Spleen (tissue), 11 donors: ENCODE data around the gene AQP2. TPM values are rescaled to one million over a fixed set of nuclear protein-coding genes. Genes with fewer than 3 reads are reported as not detected.

ENCODE experiments used
- DNase-seq: peaks from one replicate; pipeline ENCODE4 v3.0.0-alpha.2; 2020
- H3K27ac ChIP-seq, 8 donors: fragments of 200-600 bp; sonication (generic) in 7 of 8; 1 replicate in 4 of 8; 2 replicates in 4 of 8; pipeline versions ENCODE4 v1.5.0 to v1.8.0; 2016 to 2021; ENCODE audit warnings: inconsistent platforms in 4 of 8, mild to moderate bottlenecking in 4 of 8, moderate library complexity in 1 of 8
- H3K27me3 ChIP-seq, 7 donors: fragments of 200-600 bp; sonication (generic) in 6 of 7; replicated peaks in 1 of 7; 1 replicate in 4 of 7; 2 replicates in 3 of 7; pipeline versions ENCODE4 v1.5.0 to v1.8.0; 2016 to 2021; ENCODE audit warnings: inconsistent platforms in 3 of 7, mild to moderate bottlenecking in 1 of 7
- H3K36me3 ChIP-seq, 6 donors: fragments of 200-600 bp; sonication (generic) in 5 of 6; 1 replicate in 4 of 6; 2 replicates in 2 of 6; pipeline versions ENCODE4 v1.5.0 to v1.8.0; 2016 to 2021; ENCODE audit warnings: inconsistent platforms in 2 of 6
- H3K4me1 ChIP-seq, 6 donors: fragments of 200-600 bp; sonication (generic) in 5 of 6; 1 replicate in 3 of 6; 2 replicates in 3 of 6; pipeline versions ENCODE4 v1.5.0 to v1.8.0; 2016 to 2021; ENCODE audit warnings: inconsistent platforms in 3 of 6
- H3K4me3 ChIP-seq, 8 donors: fragments of 200-600 bp; sonication (generic) in 7 of 8; 1 replicate in 4 of 8; 2 replicates in 4 of 8; pipeline versions ENCODE4 v1.5.0 to v1.8.0; 2016 to 2021; ENCODE audit warnings: inconsistent platforms in 4 of 8, mild to moderate bottlenecking in 4 of 8, moderate library complexity in 2 of 8
- H3K9me3 ChIP-seq, 8 donors: fragments of 200-600 bp; sonication (generic) in 7 of 8; 1 replicate in 4 of 8; 2 replicates in 4 of 8; pipeline versions ENCODE4 v1.5.0 to v1.8.0; 2016 to 2021; ENCODE audit warnings: inconsistent platforms in 4 of 8
- POLR2A ChIP-seq, 3 donors: fragments of 450-650 bp; IDR thresholded peaks; one replicate each; pipeline ENCODE4 v1.5.1; 2017; ENCODE audit warnings: antibody characterized with exemption in 3 of 3, mild to moderate bottlenecking in 1 of 3
- POLR2AphosphoS5 ChIP-seq, 3 donors: sonication (generic); formaldehyde crosslinking; IDR thresholded peaks; one replicate each; pipeline ENCODE4 v1.5.1; 2017; ENCODE audit warnings: antibody characterized with exemption in 3 of 3
- WGBS, 5 donors: extraction: QIAGEN DNeasy Blood & Tissue Kit in 3 of 5; methylation state at CpG; one replicate each; pipeline versions ENCODE4 v1.1.5 to v1.1.7; 2013 to 2018; 5-methylcytosine and 5-hydroxymethylcytosine counted together
- intact Hi-C: fragments of 100-400 bp; cut with DNase I; formaldehyde crosslinking; loops from one replicate; pipeline ENCODE4 v1.15.0; 2023; ENCODE audit warnings: low total_unique reads
- polyA plus RNA-seq, 3 donors: library from polyadenylated mRNA; stranded (reverse); fragments of 200-250 nt; gene quantifications; one replicate each; pipeline ENCODE4 v1.2.1, GENCODE V29; 2013
- total RNA-seq, 7 donors: library from RNA; depleted of rRNA in 3 of 7; stranded (reverse); fragments of >200 nt in 3 of 7; fragmentation: NEBNext Ultra II Directional in 4 of 7; extraction: Animal tissue kit (Norgen Biotek cat#: 25700) in 4 of 7; gene quantifications; one replicate each; pipeline versions ENCODE4 v1.1.0 to v1.2.1, GENCODE V29; 2016 to 2021
- TF ChIP-seq, protein P1 (sequence below), 11 experiments: fragments of 200-600 bp in 7 of 11; fragments of 450-650 bp in 4 of 11; sonication (generic) in 4 of 11; IDR thresholded peaks in 8 of 11; conservative IDR thresholded peaks in 3 of 11; 1 replicate in 7 of 11; 2 replicates in 4 of 11; pipeline versions ENCODE4 v1.4.0 to v1.8.0; 2016 to 2021; ENCODE audit warnings: antibody characterized with exemption in 11 of 11, inconsistent platforms in 4 of 11, mild to moderate bottlenecking in 1 of 11
- donor health status: healthy with polysubstance abuse.
- donor health status: DM: no; HTN: no; CAD: no; lungs with moderate emphysema.
- donor health status: DM: no; HTN: no; CAD: no.
- donor health status: Bipolar disorder and iron deficiency.
- donor health status: healthy.
- donor health status: DM: no; HTN: no; CAD: no.
- donor health status: DM: yes; HTN: yes; CAD: no.

The AQP2 gene
- total and polyA plus RNA-seq, 10 donors: not detected

DNA sequence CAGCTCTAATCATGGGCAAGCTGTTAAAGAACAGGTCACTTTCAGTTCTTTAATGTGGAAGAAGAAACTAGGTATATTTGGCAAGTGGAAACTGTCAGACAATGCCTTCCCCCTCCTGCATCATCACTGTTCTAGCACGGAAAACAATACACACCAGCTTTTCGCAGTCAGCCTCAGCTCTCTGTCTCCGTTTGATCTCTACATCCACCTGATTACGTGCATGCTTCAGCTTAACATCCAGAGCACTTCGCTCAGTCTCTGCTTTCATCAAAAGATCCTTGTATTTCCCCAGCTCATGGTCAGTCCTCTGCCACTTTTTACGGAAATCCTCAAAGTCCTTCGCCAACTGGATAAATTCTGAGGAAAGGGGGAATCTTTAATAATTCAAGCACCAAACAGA is 55.7 kb downstream of the AQP2 start:
- no peak overlapping the region for H3K27ac ChIP-seq
- intact Hi-C loops: no loop called here
- 88 to 95% (median 93%) methylated on average over 7 of the region's 7 CpGs for WGBS, 5 donors

DNA sequence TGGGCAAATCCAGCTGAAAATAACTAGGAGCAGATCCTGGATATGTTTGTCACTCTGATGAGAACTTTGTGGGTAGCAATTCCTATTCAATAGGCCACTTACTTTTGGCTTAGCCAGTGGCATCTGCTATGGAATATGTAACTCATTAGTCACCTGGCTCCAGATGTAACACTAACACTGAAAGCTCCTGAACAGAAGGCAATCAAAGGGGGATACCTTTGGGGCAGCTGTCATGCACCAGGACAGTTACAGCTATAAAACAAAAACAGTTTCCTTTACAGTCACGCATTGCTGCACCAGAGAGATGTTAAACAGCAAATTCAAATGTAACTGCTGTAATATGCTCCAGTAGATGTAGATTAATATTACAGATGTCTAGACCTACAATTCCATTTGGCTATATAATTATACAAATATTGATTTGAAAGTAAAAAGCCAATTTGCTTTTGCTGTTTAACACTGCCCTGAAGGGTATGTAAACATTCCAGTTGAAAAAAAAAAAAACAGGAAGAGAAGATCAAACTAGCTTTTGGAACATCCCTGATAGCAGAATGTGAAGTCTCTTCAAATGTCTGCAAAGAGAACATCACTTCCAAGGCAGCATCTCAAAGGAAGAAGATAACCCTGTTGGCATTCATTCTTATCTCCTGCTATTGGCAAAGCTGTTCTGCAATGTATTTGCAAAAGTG is 56.4 kb downstream of the AQP2 start:
- intact Hi-C loops: no loop called here
- TF ChIP-seq POLR2A (IDR thresholded peaks at IDR 0.05): no peak
- TF ChIP-seq, protein P1, sequence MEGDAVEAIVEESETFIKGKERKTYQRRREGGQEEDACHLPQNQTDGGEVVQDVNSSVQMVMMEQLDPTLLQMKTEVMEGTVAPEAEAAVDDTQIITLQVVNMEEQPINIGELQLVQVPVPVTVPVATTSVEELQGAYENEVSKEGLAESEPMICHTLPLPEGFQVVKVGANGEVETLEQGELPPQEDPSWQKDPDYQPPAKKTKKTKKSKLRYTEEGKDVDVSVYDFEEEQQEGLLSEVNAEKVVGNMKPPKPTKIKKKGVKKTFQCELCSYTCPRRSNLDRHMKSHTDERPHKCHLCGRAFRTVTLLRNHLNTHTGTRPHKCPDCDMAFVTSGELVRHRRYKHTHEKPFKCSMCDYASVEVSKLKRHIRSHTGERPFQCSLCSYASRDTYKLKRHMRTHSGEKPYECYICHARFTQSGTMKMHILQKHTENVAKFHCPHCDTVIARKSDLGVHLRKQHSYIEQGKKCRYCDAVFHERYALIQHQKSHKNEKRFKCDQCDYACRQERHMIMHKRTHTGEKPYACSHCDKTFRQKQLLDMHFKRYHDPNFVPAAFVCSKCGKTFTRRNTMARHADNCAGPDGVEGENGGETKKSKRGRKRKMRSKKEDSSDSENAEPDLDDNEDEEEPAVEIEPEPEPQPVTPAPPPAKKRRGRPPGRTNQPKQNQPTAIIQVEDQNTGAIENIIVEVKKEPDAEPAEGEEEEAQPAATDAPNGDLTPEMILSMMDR (IDR thresholded peaks at IDR 0.05 in 8 of 11, conservative IDR thresholded peaks at IDR 0.05 in 3 of 11): no peak
- no peak for TF ChIP-seq POLR2AphosphoS5 (IDR thresholded peaks at IDR 0.05)
- WGBS, 5 donors: 75 to 86% (median 79%) methylated on average over 1 of the region's 1 CpG
- Histone ChIP-seq H3K36me3 (peaks cover 0 to 58% (median 5%) of the 10 kb centered on the region in 6 donors), H3K4me1 (peaks cover 0 to 11% (median 0%) of the 10 kb centered on the region in 6 donors), H3K4me3 (no peak overlapping the region), H3K27ac (no peak overlapping the region), H3K9me3 (no peaks in the 10 kb centered on the region), H3K27me3 (no peaks in the 10 kb centered on the region)
- DNase-seq: no peak

More for the DNA sequence above, 55.7 kb downstream of the AQP2 start:
- Histone ChIP-seq H3K9me3 (no peaks in the 10 kb centered on the region), H3K4me1 (peaks cover 0 to 11% (median 0%) of the 10 kb centered on the region in 6 donors), H3K27me3 (no peaks in the 10 kb centered on the region), H3K36me3 (peaks cover 0 to 58% (median 5%) of the 10 kb centered on the region in 6 donors), H3K4me3 (no peak overlapping the region)
- DNase-seq: no peak
- TF ChIP-seq, protein P1 (IDR thresholded peaks at IDR 0.05 in 8 of 11, conservative IDR thresholded peaks at IDR 0.05 in 3 of 11): no peak
- TF ChIP-seq POLR2A (IDR thresholded peaks at IDR 0.05): no peak
- TF ChIP-seq POLR2AphosphoS5 (IDR thresholded peaks at IDR 0.05): no peak

Other genes starting within 250 kb of the AQP2 start
- 10 to 100 TPM; 26.4 to 46.9 (median 37.0) TPM for gene FMNL3, start 243.3 kb upstream of the AQP2 start, total RNA-seq
- 10 to 100 TPM in 1 of 3 donors, 1 to 10 TPM in 2; 8.6 to 13.0 (median 9.9) TPM for gene FMNL3, start 243.3 kb upstream of the AQP2 start, polyA plus RNA-seq
- gene TMBIM6, start 209.2 kb upstream of the AQP2 start, total RNA-seq: 100 to 1,000 TPM; 338 to 437 (median 396) TPM
- 100 to 1,000 TPM; 100 to 130 (median 106) TPM for gene TMBIM6, start 209.2 kb upstream of the AQP2 start, polyA plus RNA-seq
- gene NCKAP5L, start 122.3 kb upstream of the AQP2 start, total RNA-seq: 10 to 100 TPM; 19.9 to 29.4 (median 23.6) TPM
- 10 to 100 TPM in 1 of 3 donors, 1 to 10 TPM in 2; 3.6 to 15.3 (median 7.0) TPM for gene NCKAP5L, start 122.3 kb upstream of the AQP2 start, polyA plus RNA-seq
- gene BCDIN3D, start 107.6 kb upstream of the AQP2 start, total RNA-seq: 1 to 10 TPM; 4.8 to 7.4 (median 5.3) TPM
- gene BCDIN3D, start 107.6 kb upstream of the AQP2 start, polyA plus RNA-seq: 1 to 10 TPM; 3.3 to 5.1 (median 4.6) TPM
- 1 to 10 TPM in 4 of 7 donors, under 1 TPM in 2, not detected in 1; 0.09 to 3.2 (median 1.7) TPM for gene FAIM2, start 46.8 kb upstream of the AQP2 start, total RNA-seq
- gene FAIM2, start 46.8 kb upstream of the AQP2 start, polyA plus RNA-seq: under 1 TPM; 0.04 to 0.19 (median 0.17) TPM
- gene AQP5, start 11.1 kb downstream of the AQP2 start, total RNA-seq: under 1 TPM in 3 of 7 donors, not detected in 4; 0.26 to 0.46 (median 0.30) TPM
- under 1 TPM in 2 of 3 donors, not detected in 1; 0.05 to 0.45 TPM for gene AQP5, start 11.1 kb downstream of the AQP2 start, polyA plus RNA-seq
- under 1 TPM in 1 of 7 donors, not detected in 6; 0.36 TPM for gene AQP6, start 22.2 kb downstream of the AQP2 start, total RNA-seq
- gene AQP6, start 22.2 kb downstream of the AQP2 start, polyA plus RNA-seq: under 1 TPM in 1 of 3 donors, not detected in 2; 0.03 TPM
- 10 to 100 TPM in 4 of 7 donors, 1 to 10 TPM in 3; 8.1 to 21.1 (median 11.3) TPM for gene RACGAP1, start 74.8 kb downstream of the AQP2 start, total RNA-seq
- 1 to 10 TPM; 3.4 to 6.9 (median 5.8) TPM for gene RACGAP1, start 74.8 kb downstream of the AQP2 start, polyA plus RNA-seq
- 1 to 10 TPM in 2 of 7 donors, under 1 TPM in 5; 0.26 to 1.3 (median 0.54) TPM for gene ASIC1, start 106.9 kb downstream of the AQP2 start, total RNA-seq
- under 1 TPM; 0.16 to 0.33 (median 0.22) TPM for gene ASIC1, start 106.9 kb downstream of the AQP2 start, polyA plus RNA-seq
- gene SMARCD1, start 134.6 kb downstream of the AQP2 start, total RNA-seq: 10 to 100 TPM; 47.3 to 85.7 (median 60.3) TPM
- 10 to 100 TPM; 17.4 to 25.3 (median 18.1) TPM for gene SMARCD1, start 134.6 kb downstream of the AQP2 start, polyA plus RNA-seq
- under 1 TPM in 6 of 7 donors, not detected in 1; 0.13 to 0.79 (median 0.45) TPM for gene GPD1, start 153.3 kb downstream of the AQP2 start, total RNA-seq
- gene GPD1, start 153.3 kb downstream of the AQP2 start, polyA plus RNA-seq: under 1 TPM; 0.44 to 0.72 (median 0.48) TPM
- gene COX14, start 161.5 kb downstream of the AQP2 start, total RNA-seq: 10 to 100 TPM; 45.9 to 68.2 (median 52.7) TPM
- gene COX14, start 161.5 kb downstream of the AQP2 start, polyA plus RNA-seq: 100 to 1,000 TPM in 1 of 3 donors, 10 to 100 TPM in 2; 75.5 to 116 (median 81.9) TPM
- gene CERS5, start 216.6 kb downstream of the AQP2 start, total RNA-seq: 10 to 100 TPM; 21.8 to 55.9 (median 41.3) TPM
- 10 to 100 TPM; 40.3 to 90.8 (median 58.1) TPM for gene CERS5, start 216.6 kb downstream of the AQP2 start, polyA plus RNA-seq